Stimulated activated CD4-positive, alpha-beta T cell treated with anti-CD3 and anti-CD28 coated beads, TNF-alpha, amount 100 ng/mL, for 1 hour (primary cell): Measurements from ENCODE around the gene BPIFA2.
"Not testable (repeated sequence)": the region's sequence is repeated elsewhere in the genome, so short reads cannot be mapped to it uniquely, and the experiment has no call there.

ENCODE experiments used
- DNase-seq, 3 donors: peaks; one replicate each; pipeline ENCODE4 v3.0.0-alpha.2; 2020; ENCODE audit warnings: low read depth in 3 of 3, low spot score in 1 of 3

BPIFA2 gene, protein sequence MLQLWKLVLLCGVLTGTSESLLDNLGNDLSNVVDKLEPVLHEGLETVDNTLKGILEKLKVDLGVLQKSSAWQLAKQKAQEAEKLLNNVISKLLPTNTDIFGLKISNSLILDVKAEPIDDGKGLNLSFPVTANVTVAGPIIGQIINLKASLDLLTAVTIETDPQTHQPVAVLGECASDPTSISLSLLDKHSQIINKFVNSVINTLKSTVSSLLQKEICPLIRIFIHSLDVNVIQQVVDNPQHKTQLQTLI

DNA sequence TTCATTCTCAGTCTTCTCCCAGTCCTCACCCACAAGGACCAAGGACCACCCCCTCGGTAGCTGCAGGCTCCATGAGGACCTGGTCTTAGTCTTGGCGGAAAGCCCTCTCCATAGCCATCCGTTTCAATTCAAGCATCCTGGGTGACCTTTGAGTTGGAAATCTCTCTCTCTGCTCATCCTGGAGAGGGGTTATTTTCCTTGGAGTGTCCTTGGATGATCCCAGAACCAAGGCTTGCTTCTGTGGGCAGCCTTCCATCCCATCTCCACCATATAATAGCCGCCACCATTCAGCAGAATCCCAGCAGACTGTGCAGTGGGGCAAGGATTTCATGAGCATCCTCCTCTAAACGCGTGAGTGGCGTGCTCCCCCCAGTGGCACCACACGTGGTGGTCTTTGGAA, at the start of gene BPIFA2:
TSS of gene BPIFA2 (plus strand) at position 301 of the 400 bp plus-strand sequence. CDS start 987 bp downstream, outside the sequence.
- no peak for DNase-seq

DNA sequence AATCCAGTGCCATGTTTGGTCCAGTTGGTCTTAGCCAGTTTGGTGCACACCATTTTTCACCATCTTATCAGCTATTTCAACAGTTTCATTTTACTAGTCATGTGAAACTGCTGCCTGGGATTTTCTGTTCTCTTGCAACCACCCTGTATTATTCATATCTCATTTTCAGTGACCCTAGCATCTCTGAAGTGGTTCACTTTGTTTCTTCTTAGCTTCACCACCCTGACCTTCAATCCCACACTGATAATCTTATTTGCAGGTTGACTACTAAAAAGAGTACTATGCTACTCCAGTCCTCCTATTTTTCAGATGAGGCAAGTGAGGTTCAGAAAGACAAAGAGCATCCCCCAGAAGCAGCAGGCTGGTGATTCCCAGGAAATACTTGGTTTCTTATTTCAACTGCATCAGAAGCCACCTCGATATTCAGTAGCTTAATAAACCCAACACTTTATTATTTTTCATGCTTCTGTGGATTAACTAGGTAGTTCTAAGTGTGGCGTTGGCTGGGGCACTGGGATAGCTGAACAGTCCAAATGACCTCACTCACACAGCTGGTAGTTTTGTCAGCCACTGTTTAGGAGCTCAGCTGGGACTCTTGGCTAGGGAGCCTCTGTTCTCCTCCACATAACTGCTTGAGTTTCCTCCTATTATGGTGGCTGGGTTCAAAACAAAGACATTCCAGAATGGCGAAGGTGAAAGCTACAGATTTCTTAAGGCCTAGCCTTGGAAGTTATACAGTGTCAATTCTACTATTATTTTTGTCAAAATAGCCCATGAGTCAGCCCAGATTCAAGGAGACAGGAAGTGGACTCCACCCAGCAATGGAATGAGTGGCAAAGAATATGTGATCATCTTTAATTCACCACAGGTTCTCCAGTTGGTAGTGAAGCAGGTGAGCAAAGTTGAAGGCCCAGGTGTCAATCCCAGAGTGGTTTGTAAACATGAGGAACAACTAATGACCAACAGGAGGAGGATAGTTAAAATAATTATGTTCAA, 47.9 kb upstream of the BPIFA2 start:
- DNase-seq, result no peak

DNA sequence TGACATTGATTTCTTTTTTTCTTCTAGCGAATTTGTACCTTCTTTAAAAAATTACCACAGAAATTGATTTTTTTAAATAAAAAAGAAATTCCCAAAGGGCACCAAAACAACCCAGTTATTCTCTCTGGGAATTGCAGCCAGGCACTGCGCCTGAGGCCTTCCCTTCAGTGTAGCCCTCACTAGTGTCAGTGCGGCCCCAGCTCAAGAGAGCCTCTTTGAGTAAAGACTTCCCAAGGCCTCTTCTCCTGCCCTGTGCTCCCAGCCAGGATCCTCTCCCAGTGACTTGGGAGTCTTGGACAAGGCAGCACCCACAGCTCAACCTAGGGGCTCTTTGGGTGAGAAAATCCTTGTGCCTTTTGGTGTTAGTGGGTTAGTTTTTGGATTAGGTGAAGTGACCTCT, 47.0 kb upstream of the BPIFA2 start:
- DNase-seq, result no peak

DNA sequence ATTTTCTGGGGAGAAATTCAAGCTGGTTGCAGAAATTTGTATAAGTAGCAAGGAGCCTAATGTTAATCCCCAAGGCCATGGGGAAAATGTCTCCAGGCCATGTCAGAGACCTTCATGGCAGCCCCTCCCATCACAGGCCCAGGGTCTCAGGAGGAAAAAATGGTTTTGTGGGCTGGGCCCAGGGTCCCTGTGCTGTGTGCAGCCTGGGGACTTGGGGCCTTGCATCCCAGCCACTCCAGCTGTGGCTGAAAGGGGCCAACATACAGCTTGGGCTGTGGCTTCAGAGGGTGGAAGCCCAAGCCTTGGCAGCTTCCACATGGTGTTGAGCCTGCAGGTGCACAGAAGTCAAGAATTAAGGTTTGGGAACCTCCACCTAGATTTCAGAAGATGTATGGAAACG, 45.7 kb upstream of the BPIFA2 start:
- DNase-seq, result not testable (repeated sequence)

DNA sequence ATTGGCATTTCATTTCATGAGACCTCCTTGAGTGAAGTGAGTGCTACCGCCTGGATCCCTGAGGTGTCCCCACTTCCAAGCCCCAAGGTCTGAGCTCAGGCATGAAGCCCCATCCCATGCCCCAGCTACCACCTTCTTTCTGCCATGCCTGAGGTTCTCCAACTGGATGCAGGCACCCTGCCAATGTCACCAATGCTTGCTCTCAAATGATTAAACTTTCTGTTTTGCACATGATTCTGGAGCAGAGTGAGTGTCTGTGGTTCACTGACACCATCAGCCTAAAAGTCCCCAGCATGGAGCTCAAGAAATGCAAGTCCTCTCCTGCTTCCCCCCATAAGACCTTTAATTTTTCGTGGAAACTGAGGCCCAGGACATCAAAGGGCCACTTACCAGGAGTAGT, 43.7 kb upstream of the BPIFA2 start:
- DNase-seq, result no peak

DNA sequence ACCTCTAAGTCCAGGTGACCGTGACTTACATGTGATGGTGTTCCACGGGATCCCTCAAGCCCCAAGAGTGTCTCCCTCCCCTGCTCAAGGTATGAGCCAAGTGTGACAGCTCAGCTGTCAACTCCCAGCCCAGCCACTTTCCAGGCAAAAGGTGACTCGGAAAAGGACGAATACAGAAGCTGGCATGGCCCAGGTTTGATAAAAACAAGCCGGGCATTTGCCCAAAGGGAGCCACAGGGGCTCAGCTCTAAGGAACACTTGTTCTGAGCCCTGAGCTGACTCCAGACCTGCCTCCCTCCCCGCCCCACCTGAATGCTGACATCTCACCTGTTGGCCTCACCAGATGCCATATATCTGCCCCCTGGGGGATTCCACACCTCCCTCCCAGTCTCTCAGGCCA, 43.0 kb upstream of the BPIFA2 start:
- DNase-seq, result no peak

DNA sequence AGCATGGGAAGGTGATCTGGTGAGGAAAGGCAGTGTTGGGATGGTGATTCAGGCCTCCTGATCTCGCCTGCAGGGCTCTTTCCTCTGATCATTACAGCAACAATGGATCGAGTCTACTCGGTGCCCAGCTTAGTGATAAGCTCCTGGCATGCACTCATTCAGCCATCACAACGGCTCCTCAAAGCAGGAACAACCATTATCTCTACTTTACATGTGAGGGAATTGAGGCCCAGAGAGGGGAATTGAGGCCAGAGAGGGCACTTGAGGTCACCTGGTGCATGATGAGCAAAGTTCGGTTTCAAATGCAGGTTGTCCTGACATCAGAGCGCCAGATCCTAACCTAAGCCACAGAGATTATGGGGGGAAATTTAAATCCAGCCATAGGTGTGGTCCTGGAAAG, 42.0 kb upstream of the BPIFA2 start:
- DNase-seq, result no peak

DNA sequence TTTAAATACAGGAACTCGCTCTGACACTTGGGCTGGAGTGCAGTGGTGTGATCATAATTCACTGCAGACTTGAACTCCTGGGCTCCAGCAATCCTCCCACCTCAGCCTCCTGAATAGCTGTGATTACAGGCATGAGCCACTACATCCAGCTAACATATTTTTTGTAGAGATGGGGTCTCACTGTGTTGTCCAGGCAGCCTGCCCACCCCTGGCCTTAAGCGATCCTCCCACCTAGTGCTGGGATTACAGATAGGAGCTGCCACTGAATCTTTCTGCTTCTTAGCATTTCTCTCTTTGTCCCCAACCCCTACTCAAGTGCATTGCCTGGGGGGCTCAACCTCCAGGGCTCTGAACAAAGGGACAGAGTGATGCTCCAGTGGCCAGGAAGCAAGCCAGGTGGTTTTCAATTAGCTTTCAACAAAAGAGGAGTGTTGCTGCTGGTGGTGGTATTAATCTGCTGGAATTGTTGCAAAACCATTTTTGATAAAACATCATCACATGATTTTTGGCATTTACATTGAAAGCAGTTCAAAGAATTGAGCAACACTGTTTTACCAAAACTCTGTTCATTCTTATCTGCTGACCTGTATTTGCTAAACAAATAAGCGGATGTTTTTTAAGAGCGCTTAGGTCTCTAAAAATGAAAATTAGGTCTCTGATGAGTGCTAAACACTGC, 40.4 kb upstream of the BPIFA2 start:
- DNase-seq, result no peak

DNA sequence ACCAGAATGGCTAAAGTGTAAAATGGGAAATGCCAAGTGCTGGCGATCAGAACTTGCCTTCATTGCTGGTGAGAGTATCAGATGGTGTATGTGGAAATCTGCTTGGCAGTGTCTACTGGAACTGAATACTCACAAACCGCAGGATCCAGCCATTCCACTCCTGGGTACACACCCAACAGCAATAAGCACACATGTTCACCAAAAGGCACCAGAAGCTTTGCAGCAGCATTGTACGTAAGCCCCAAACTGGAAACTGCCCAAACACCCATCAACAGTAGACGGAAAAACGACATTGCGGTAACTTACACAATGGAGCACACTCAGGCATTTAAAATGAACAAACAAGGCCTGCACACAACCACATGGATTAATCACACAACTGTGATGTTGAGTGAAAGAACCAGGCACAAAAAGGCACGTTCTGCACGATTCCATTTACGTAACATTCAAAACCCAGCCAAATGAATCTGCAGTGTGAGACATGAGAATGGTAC, 37.3 kb upstream of the BPIFA2 start:
- no peak for DNase-seq

DNA sequence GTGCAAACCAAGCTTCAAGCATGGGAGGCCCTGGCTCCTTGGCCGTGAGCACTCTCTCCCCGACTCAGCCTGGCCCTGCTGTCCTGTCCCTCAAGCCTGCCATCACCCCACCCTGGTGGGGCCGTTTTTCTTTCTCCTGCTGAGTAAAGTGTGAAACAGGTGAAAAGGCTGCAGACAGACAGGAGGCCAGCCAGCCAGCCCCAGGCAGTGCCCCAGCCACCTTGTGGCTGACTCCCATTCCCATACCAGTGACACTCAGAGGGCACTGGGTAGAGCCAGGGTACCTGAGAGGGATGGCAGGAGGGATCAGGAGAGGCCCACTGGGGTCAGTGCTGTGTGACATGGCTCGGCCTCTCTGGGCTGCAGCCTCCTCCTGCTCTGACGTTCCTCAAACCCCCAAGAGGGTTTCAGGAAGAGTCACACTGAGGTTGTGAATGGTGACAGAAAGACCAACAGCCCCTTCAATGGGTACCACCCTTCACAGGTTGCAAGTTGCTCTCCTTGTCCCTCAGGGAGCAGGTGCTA, 35.9 kb upstream of the BPIFA2 start:
- no peak for DNase-seq

DNA sequence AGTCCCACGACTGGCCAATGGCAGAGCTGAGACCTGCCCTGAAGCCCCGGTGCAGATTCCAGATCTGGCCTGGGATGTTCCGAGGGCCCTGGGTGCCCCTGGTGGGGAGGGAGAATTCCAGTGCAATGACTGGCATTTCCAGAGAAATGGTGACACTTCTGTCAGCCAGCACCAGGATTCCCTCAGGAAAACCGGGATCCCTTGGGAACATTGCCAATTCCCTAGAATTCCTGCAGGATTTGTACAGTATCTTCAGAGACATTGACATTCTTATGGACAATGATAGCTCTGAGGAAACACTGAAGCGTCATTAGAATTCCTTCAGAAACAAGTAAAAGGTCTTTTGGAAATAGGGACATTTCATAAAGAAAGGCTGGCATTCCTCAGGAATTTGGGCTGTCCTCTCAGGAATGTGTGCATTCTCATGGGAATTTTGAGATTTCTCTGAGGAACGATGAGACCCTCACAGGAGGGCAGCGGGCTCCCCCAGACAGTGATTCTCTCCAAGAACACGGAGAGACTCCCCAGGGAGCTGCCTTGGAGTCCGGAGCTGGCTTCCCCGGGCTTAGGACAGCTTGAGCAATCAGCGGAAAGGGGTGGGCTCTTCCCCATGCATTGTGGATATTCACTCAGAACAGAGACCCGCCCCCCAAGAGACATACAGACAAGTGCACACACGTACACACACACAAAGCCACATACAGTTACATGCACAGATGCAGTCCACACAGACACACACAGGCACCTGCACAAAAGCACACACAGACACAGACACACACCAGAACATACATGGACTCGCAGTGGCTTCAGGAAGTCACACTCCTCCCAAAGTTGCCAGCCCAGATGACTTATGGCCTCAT, 35.2 kb upstream of the BPIFA2 start:
- no peak for DNase-seq

DNA sequence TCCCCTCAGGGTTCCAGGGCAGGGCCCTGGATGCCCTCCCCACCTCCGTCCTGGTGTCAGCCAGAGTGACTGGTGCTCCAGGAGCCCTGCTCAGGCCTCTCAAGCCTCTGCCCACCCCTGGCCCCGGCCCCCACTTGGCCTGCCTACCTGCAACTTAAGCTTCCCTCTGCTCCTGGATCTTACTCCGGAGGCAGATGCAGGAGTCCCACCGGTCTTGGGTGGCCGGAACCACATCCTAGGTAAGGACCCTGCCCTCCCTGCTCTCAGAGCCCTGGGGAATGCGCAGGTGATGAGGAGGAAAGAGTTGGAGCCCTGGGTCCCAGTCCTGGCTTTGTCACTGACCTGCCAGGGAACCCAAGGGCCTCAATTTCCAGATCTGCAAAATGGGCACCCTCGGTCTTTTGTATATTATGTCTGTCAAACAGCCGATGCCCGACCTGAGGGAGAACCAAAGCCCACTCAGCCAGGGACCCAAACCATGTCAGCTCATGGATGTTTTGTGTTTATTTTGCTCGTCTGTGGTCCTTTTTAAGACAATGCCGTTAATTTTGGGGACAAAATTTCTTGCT, 34.5 kb upstream of the BPIFA2 start:
- DNase-seq, result no peak

DNA sequence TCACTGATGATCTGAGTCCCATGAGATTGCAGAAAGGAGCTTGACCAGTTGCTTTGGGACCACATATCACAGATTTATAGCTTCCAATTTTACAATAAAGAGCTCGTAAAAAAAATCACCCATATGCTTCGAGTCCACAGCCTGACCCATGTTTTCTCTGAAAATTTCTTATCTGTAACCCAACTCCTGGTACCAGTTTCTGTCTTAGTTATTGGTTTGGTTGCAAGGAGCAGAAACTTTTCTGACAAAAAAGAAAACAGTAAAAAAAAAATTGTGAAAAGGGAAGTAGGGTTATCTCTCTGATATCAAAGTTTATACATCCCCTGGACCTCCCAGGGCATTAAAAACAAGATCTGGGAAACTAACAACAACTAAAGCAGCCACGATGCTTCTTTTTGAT, 30.8 kb upstream of the BPIFA2 start:
- DNase-seq, result no peak

DNA sequence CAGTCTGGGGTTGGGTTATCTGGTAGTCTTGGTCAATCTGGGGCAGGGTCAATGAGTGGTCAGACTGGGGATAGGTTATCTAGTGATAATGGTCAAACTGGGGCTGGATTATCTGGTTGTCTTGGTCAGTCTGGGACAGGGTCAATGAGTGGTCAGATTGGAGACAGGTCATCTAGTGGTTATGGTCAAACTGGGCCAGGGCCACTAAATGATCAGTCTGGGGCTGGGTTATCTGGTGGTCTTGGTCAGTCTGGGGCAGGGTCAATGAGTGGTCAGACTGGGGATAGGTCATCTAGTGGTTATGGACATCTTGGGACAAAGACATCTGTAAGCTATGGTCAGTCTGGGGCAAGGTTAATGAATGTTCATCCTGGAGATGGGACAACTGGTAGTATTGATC, 28.5 kb upstream of the BPIFA2 start:
- no peak for DNase-seq

DNA sequence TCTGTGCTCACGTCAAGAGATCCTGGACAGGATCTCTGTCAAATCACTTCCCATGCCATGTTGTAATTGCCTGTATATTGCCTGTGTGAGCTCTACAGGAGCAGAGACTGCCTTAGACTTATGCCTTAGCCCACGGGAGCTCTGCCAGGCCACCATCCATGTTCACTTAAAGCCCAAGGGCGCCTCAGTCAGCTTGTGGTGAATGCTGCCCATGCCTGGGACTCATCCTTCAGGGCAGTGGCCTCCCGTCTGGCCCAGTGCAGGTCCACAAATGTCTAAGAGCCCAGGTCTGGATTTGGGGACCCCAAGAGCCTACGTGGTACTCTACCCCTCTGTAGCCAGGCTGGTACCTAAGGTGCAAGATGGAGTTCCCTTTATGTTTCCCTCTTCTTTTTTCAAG, 22.4 kb upstream of the BPIFA2 start:
- no peak for DNase-seq

DNA sequence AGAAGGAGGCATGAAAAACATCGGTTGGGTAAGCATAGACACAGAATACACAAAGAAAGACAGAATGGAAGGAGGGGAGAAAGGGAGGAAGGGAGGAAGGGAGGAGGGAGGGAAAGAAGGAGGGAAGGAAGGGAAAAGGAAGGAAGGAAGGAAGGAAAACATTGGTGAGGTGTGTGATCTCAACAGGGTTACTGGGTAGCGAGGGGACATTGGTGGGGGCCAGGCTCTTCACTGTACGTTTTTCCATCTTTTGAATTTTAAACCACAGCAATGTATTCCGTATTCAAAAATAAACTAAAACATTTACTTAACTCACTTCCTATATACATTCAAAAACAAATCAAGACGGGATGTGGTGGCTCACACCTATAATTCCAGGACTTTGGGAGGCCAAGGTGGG, 20.7 kb upstream of the BPIFA2 start:
- no peak for DNase-seq

DNA sequence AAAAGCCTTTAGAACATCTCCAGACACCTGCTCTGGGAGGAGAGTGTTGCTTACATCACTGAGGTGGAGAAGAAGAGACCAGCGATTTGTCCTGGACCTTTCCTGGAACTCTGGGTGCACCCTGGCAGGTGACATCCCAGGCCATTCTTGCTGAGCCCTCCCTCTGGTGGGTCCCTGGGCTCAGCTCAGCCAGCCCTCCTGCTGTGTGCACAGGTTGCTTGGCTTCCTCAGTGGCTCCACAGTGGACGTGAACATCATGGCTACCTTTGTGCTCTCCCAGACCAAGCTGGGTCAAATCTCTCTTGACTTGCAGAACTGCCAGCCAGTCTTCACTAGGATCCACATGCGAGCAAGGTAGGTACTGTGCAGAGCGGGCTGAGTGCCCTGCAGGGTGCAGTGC, 19.9 kb upstream of the BPIFA2 start:
- no peak for DNase-seq

DNA sequence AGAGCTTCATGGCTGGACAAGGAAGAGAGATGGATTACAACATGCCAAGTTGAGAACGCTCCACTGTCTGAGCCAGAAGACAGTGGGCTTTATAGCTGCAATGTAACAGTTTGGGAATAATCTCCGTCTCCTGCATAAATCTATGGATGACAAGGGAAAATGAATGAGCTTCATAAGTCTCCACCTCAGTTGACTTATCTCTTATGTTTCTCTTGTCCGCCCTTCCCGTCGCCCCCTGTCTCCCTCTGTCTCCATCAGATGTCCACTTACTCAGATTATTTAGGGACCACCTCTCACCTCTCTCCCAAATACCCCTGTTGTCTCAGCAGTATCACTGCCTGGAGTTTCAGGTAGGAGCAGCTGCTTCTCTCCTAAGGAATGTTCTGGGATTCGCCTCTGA, 13.7 kb upstream of the BPIFA2 start:
- no peak for DNase-seq

DNA sequence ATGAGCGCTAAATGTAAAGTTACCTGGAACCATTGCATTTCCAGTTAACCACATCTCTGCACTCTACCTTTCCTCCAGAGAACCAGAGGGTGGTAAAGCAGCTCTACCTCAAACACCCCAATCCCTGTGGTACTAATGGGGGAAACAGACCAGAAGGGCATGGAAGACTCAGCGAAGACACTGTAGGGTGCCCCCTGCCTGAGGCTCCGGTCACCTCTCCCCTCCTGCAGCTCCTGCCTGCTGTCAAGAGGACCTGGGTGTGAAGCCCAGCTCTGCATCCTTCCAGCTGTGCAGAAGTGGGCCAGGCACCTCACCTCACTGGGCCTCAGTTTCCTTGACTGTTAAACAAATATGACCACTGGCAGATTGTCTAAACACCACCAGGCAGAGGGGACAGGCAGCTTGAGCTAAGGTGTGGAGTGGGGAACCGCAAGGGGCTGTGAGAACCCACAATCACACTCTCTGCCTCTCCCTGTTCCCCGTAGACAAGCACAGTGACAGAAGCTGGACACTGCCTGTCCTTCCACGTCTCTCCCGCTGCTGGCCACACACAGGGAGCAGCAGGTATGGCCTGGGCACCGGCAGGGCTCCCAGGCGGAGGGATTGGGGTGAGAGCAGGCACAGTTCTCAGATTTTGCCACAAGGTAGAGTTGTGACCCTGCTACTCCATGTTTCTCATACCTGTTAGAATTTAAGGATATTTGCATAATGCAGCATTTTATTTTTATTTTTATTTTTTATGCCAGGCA, 9.1 kb upstream of the BPIFA2 start:
- no peak for DNase-seq
